HL-60 (cell line): ENCODE measurements around the gene KRAS.

Experiments
- CTCF ChIP-seq: IDR thresholded peaks from one replicate; pipeline ENCODE4 v1.5.1; 2011; ENCODE audit warnings: low read length, control low read depth, inconsistent platforms; ENCODE audit not compliant: insufficient read depth
- POLR2AphosphoS5 ChIP-seq: IDR thresholded peaks from 2 replicates; pipeline ENCODE4 v1.6.1; 2012; ENCODE audit warnings: low read depth
- SPI1 ChIP-seq: IDR thresholded peaks from 2 replicates; pipeline ENCODE4 v1.6.1; 2012; ENCODE audit warnings: low read depth, mild to moderate bottlenecking, borderline replicate concordance

GRCh38 chr12:25252946-25253345 lies 2.2 kb upstream of the KRAS start:
- no peak for TF ChIP-seq CTCF
- TF ChIP-seq SPI1 = no peak
- TF ChIP-seq POLR2AphosphoS5 = no peak
